GM23338 (cell line): ENCODE results near the gene CGNL1.

Experiments
- CREB1 ChIP-seq: fragments of 250-450 bp; sonication (Bioruptor Pico); IDR thresholded peaks from 2 replicates; pipeline ENCODE4 v1.5.0; 2020; ENCODE audit warnings: low read depth, mild to moderate bottlenecking, moderate library complexity
- CTCF ChIP-seq, 2 experiments: fragments of 200-600 bp in 1 of 2; sonication (generic) in 1 of 2; conservative IDR thresholded peaks; 2 replicates each; pipeline versions ENCODE4 v1.5.1 to v1.6.1; 2016 to 2017; ENCODE audit warnings: antibody characterized with exemption in 2 of 2, low read depth in 2 of 2, mild to moderate bottlenecking in 2 of 2, moderate library complexity in 1 of 2
- ETS1 ChIP-seq: IDR thresholded peaks from 2 replicates; pipeline ENCODE4 v1.6.1; 2016; ENCODE audit warnings: antibody characterized with exemption
- EZH2 ChIP-seq: fragments of 200-600 bp; sonication (generic); IDR thresholded peaks from one replicate; pipeline ENCODE4 v1.8.0; 2017; ENCODE audit warnings: antibody characterized with exemption, mild to moderate bottlenecking, low read depth; ENCODE audit not compliant: unreplicated experiment
- EZH2phosphoT487 ChIP-seq: fragments of 200-600 bp; sonication (generic); IDR thresholded peaks from one replicate; pipeline ENCODE4 v1.8.1; 2018; ENCODE audit warnings: antibody characterized with exemption; ENCODE audit not compliant: unreplicated experiment
- JUNB ChIP-seq: IDR thresholded peaks from one replicate; pipeline ENCODE4 v1.6.1; 2016; ENCODE audit warnings: antibody characterized with exemption; ENCODE audit not compliant: unreplicated experiment
- POLR2AphosphoS5 ChIP-seq: IDR thresholded peaks from 2 replicates; pipeline ENCODE4 v1.6.1; 2016; ENCODE audit warnings: antibody characterized with exemption, low read depth
- REST ChIP-seq: IDR thresholded peaks from one replicate; pipeline ENCODE4 v1.6.1; 2018; ENCODE audit warnings: antibody characterized with exemption; ENCODE audit not compliant: unreplicated experiment
- ZNF114 ChIP-seq: fragments of 250-450 bp; sonication (Bioruptor Pico); IDR thresholded peaks from 2 replicates; pipeline ENCODE4 v1.5.0; 2020; ENCODE audit warnings: mild to moderate bottlenecking, moderate library complexity
- ZNF331 ChIP-seq: fragments of 250-450 bp; sonication (Bioruptor Pico); IDR thresholded peaks from 2 replicates; pipeline ENCODE4 v1.5.0; 2020; ENCODE audit warnings: low read depth, mild to moderate bottlenecking, moderate library complexity

- TF ChIP-seq CTCF (conservative IDR thresholded peaks at IDR 0.05; ENCODE audit: low read depth in 2 of 2) (no peak), ZNF114 (no peak), POLR2AphosphoS5 (no peak), EZH2 (no peak), ETS1 (no peak), JUNB (no peak), CREB1 (no peak), ZNF331 (CRISPR knock-in tag) (no peak), REST (no peak), EZH2phosphoT487 (no peak)
Observed at GRCh38 chr15:57573151-57573550, 196.8 kb downstream of the CGNL1 start.
